Brain microvascular endothelial cell (primary cell): ENCODE measurements around the gene EHBP1L1.

Experiments used
- DNase-seq: peaks from one replicate; pipeline ENCODE4 v3.0.0-alpha.2; 2020
- H3K27ac ChIP-seq: fragments of 250-450 bp; sonication (Bioruptor Pico); 2 replicates; pipeline ENCODE4 v1.5.1; 2020; ENCODE audit warnings: mild to moderate bottlenecking, moderate library complexity
- H3K27me3 ChIP-seq: fragments of 250-450 bp; sonication (Bioruptor Pico); replicated peaks from 2 replicates; pipeline ENCODE4 v1.5.1; 2020; ENCODE audit warnings: mild to moderate bottlenecking
- H3K36me3 ChIP-seq: fragments of 250-450 bp; sonication (Bioruptor Pico); replicated peaks from 2 replicates; pipeline ENCODE4 v1.5.1; 2020; ENCODE audit warnings: mild to moderate bottlenecking
- H3K4me3 ChIP-seq: 2 replicates; pipeline ENCODE4 v1.5.1; 2011; ENCODE audit warnings: low read depth, mild to moderate bottlenecking, control low read depth, low read length, moderate library complexity
- CTCF ChIP-seq: IDR thresholded peaks from 2 replicates; pipeline ENCODE4 v1.5.1; 2011; ENCODE audit warnings: low read depth, mild to moderate bottlenecking, moderate library complexity, low read length, control low read depth, inconsistent platforms; ENCODE audit errors: missing control alignments
- in situ Hi-C: cut with HindIII; loops from 2 replicates; pipeline ENCODE4 v1.10.0; 2017; ENCODE audit warnings: low sequenced_read_pairs, low pct_ligation_motif_present

The EHBP1L1 gene

GRCh38 chr11:65532388-65533064 is 43.3 kb upstream of the EHBP1L1 start:
- in situ Hi-C loops = no loop called here
- peaks cover 82% of the 10 kb centered on the region for H3K36me3 ChIP-seq

GRCh38 chr11:65535102-65535501 is 40.8 kb upstream of the EHBP1L1 start:
- no peak overlapping the region for H3K4me3 ChIP-seq
- TF ChIP-seq CTCF = no peak

More at GRCh38 chr11:65532388-65533064, 43.3 kb upstream of the EHBP1L1 start:
- Histone ChIP-seq H3K4me3 (no peak overlapping the region), H3K27ac (no peak overlapping the region), H3K27me3 (no peaks in the 10 kb centered on the region)
- no peak for TF ChIP-seq CTCF
- no peak for DNase-seq

GRCh38 chr11:65536412-65537295 is 39.2 kb upstream of the EHBP1L1 start:
- DNase-seq = no peak
- Histone ChIP-seq H3K36me3 (peaks cover 83% of the 10 kb centered on the region), H3K4me3 (no peak overlapping the region), H3K27me3 (no peaks in the 10 kb centered on the region), H3K27ac (no peak overlapping the region)
- no peak for TF ChIP-seq CTCF
- in situ Hi-C loops = no loop called here

More at GRCh38 chr11:65535102-65535501, 40.8 kb upstream of the EHBP1L1 start:
- no peak overlapping the region for H3K27ac ChIP-seq
- in situ Hi-C loops = no loop called here
- no peak for DNase-seq
- H3K27me3 ChIP-seq = no peaks in the 10 kb centered on the region
- peaks cover 88% of the 10 kb centered on the region for H3K36me3 ChIP-seq

DNA sequence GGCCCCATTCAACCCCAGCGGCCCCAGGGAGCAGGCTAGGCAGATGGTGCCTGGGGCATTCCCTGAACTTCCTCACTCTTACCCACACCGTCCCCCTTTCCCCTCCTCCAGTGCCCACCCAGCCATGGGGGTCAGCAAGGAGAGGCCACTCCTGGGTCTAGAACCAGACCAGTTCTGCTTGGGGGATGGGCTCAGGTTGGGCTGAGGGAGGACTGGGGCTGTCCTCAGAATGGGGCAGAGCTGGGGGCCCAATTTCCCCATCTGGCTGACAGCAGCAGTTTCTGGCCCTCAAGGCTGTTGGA is 38.6 kb upstream of the EHBP1L1 start:
- no peak overlapping the region for H3K4me3 ChIP-seq
- TF ChIP-seq CTCF = no peak
- in situ Hi-C loops = no loop called here
- H3K27ac ChIP-seq = no peak overlapping the region
- DNase-seq = no peak
- peaks cover 83% of the 10 kb centered on the region for H3K36me3 ChIP-seq
- no peaks in the 10 kb centered on the region for H3K27me3 ChIP-seq

DNA sequence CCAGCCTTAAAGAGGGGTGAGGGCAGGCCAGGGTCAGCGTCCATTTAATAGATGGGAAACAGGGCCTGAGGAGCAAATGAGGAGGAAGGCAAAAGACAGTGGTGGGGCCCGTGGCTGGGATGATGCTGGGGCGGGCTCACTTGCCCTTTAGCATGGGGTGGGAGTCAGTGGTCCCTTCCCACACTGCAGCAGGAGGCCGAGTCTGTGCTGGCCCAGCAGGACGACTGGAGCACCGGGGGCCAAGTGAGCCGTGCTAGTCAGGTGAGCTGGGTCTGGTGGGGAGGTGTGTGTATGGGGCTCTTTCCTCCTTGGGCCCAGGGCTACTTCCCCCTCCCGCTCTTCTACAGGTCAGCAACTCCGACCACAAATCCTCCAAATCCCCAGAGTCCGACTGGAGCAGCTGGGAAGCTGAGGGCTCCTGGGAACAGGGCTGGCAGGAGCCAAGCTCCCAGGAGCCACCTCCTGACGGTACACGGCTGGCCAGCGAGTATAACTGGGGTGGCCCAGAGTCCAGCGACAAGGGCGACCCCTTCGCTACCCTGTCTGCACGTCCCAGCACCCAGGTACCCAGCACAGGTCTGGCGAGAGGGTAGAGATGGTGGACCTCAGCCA is 38.1 kb upstream of the EHBP1L1 start:
- DNase-seq = no peak
- peaks cover 82% of the 10 kb centered on the region for H3K36me3 ChIP-seq
- no peak for TF ChIP-seq CTCF
- H3K27ac ChIP-seq = no peak overlapping the region
- no peaks in the 10 kb centered on the region for H3K27me3 ChIP-seq
- no peak overlapping the region for H3K4me3 ChIP-seq
- in situ Hi-C loops = no loop called here
